ENCODE measurements around the gene CCT6A. TPM values are rescaled to one million over a fixed set of nuclear protein-coding genes. Genes with fewer than 3 reads are reported as not detected.

The CCT6A gene
- total and polyA plus RNA-seq, 9 of the 15 experiments (the other 6 are each of a cell fraction or from before 2014, with no cell fraction given): 244 to 708 (median 387) TPM

GRCh38 chr7:56106108-56107073 lies 54.8 kb downstream of the CCT6A start, which contains the start of gene CHCHD2 (continued):
- TF ChIP-seq ZFP91 (CRISPR knock-in tag; IDR thresholded peaks at IDR 0.05): no peak
- peak; percentile 99 for TF ChIP-seq PKNOX1 (IDR thresholded peaks at IDR 0.05)
- no peak for TF ChIP-seq ZFP30 (CRISPR knock-in tag; IDR thresholded peaks at IDR 0.05; ENCODE audit: borderline replicate concordance)
- no peak for TF ChIP-seq ZNF584 (CRISPR knock-in tag; IDR thresholded peaks at IDR 0.05; ENCODE audit: low read depth)
- TF ChIP-seq ZNF280B (CRISPR knock-in tag; IDR thresholded peaks at IDR 0.05): no peak
- TF ChIP-seq CHD2 (IDR thresholded peaks at IDR 0.05; ENCODE audit: low read depth, low read length): peak; percentile 83
- peak in 1 of 2 experiments; percentile 77; a peak in 1 of 4 replicates for TF ChIP-seq KDM4B (IDR thresholded peaks at IDR 0.05; ENCODE audit: borderline replicate concordance in 2 of 2, low read depth in 1 of 2)
- TF ChIP-seq ETS1 (conservative IDR thresholded peaks at IDR 0.05; ENCODE audit: control insufficient read depth, low read depth, low read length): no peak
- TF ChIP-seq STAT5B (CRISPR knock-in tag; IDR thresholded peaks at IDR 0.05): no peak
- peak; percentile 25; the same call in 1 of the 2 replicates for TF ChIP-seq ZBTB33 (CRISPR knock-in tag; IDR thresholded peaks at IDR 0.05)
- TF ChIP-seq ARNT (IDR thresholded peaks at IDR 0.05): no peak
- no peak for TF ChIP-seq ATF3 (IDR thresholded peaks at IDR 0.05)
- no peak for TF ChIP-seq ATF3 (CRISPR knock-in tag; conservative IDR thresholded peaks at IDR 0.05)
- TF ChIP-seq FOXP4 (CRISPR knock-in tag; IDR thresholded peaks at IDR 0.05; ENCODE audit: borderline replicate concordance): no peak
